GM12873 (cell line): ENCODE data around the gene PARD3.

Source experiments
- CTCF ChIP-seq: IDR thresholded peaks from 2 replicates; pipeline ENCODE4 v1.5.1; 2012; ENCODE audit warnings: low read depth, mild to moderate bottlenecking, moderate library complexity, low read length, control low read depth; ENCODE audit not compliant: insufficient read depth; ENCODE audit errors: missing control alignments

PARD3 gene

GRCh38 chr10:34710391-34710751 is 104.7 kb downstream of the PARD3 start:
- TF ChIP-seq CTCF: no peak

DNA sequence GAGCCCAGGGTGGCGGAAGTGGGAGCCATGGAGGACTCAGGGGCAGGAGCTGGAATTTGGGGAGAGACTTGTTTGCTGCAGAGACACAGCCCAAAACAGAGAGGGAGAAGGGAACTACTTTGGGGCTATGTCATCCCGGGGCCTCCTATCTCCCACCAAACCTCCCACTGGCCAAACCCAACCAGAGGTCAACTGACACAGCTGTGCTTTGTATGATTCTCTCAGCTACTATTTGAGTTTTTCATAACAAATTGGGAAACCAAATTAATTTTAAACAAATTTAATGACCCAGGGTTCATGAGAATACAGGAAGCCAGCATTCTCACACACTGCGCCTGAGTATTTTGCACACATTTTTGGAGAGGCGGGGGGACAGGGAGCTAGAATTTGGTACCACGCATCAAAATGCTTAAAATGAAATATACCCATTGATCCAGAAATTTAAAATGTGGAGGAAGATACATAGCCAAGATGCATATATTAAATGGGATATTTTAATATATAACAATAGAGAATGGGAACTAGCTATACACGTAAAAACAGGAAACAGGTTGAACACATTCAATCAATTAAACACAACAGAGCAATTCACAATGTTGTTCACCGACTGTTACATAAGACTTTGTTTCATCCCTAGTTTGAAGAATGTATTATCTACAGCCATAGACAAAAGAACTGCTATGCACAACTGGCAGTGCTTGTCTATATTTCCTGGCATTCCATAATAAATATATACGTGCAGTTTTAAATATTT is 105.3 kb downstream of the PARD3 start:
- no peak for TF ChIP-seq CTCF

GRCh38 chr10:34707656-34708055 is 107.4 kb downstream of the PARD3 start:
- no peak for TF ChIP-seq CTCF

- TF ChIP-seq CTCF: no peak
Observed at GRCh38 chr10:34706147-34706546, 108.9 kb downstream of the PARD3 start.

DNA sequence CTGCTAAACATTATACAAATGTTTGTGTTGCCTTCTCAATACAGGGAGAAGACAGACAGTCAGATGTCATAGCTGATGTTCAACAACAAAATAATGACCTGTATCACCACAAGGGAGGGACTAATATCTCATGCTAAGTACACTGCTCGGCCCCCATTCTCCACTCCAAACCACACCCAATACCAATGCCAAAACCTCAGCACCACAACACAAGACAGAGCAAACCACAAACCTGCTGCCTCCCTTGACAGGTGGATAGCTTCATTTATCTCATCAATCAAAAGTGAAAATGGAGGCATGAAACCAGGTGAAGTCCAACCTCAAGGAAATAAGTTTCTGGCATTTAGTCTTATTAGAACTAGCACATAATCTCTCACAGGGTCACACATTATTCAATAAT is 109.5 kb downstream of the PARD3 start:
- no peak for TF ChIP-seq CTCF

DNA sequence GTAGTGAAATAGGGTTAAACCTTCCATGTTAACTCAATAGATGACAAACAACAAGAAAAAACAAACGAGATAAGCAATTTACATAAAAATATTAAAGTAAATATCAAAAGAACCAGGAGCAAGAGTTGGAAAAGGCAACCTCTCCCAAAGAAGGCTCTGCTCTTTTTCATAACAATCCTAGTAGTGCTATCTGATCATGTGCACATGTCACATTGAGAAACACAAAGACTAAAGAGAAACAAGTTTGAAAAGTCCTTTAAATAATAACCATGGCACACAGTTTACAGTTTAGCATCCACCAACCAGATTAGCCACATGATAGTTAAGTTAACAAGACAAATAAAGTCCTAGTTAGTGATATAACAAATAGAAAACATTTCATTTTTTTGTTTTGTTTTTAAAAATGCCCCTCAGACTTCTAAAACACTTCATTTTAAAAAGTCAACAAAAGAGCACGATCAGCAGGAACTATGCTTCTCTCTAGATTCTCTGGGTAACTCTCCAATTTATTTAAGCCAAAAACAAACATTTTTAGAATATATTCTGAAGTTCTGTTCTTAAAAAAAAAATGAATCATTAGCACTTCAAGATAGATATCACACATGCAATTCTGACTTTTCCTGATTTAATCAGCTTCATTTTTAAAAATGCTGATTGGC is 110.4 kb downstream of the PARD3 start:
- no peak for TF ChIP-seq CTCF

GRCh38 chr10:34702982-34703381 is 112.1 kb downstream of the PARD3 start:
- no peak for TF ChIP-seq CTCF
